Thyroid gland (tissue), 4 donors: ENCODE results near the gene RPS21. TPM values are rescaled to one million over a fixed set of nuclear protein-coding genes. Genes with fewer than 3 reads are reported as not detected.

Source experiments
- DNase-seq, 2 donors: peaks; one replicate each; pipeline ENCODE4 v3.0.0-alpha.2; 2019
- H3K27ac ChIP-seq, 3 donors: fragments of 200-600 bp; sonication (generic); 1 replicate in 2 of 3; 2 replicates in 1 of 3; pipeline ENCODE4 v1.5.1; 2016 to 2019; ENCODE audit warnings: mild to moderate bottlenecking in 1 of 3, moderate library complexity in 1 of 3
- H3K27me3 ChIP-seq: fragments of 200-600 bp; sonication (generic); one replicate; pipeline ENCODE4 v1.5.1; 2019
- H3K36me3 ChIP-seq, 2 donors: fragments of 200-600 bp; sonication (generic); one replicate each; pipeline ENCODE4 v1.5.1; 2016 to 2019
- H3K4me1 ChIP-seq, 2 donors: fragments of 200-600 bp; sonication (generic); one replicate each; pipeline ENCODE4 v1.5.1; 2017 to 2019
- H3K4me3 ChIP-seq, 3 donors: fragments of 200-600 bp; sonication (generic); replicated peaks in 1 of 3; 1 replicate in 2 of 3; 2 replicates in 1 of 3; pipeline ENCODE4 v1.5.1; 2016; ENCODE audit warnings: mild to moderate bottlenecking in 1 of 3
- H3K9me3 ChIP-seq: fragments of 200-600 bp; sonication (generic); one replicate; pipeline ENCODE4 v1.5.1; 2017
- POLR2A ChIP-seq, 2 donors: fragments of 450-650 bp; IDR thresholded peaks; one replicate each; pipeline ENCODE4 v1.6.1; 2017; ENCODE audit warnings: antibody characterized with exemption in 2 of 2, mild to moderate bottlenecking in 2 of 2, moderate library complexity in 1 of 2
- WGBS, 2 donors: methylation state at CpG; one replicate each; pipeline ENCODE4 v1.1.5; 2017; 5-methylcytosine and 5-hydroxymethylcytosine counted together
- intact Hi-C: fragments of 100-400 bp; cut with DNase I; formaldehyde crosslinking; loops from one replicate; pipeline ENCODE4 v1.15.1; 2023
- total RNA-seq, 4 donors: library from RNA; depleted of rRNA; stranded (reverse); fragments of >200 nt; gene quantifications; one replicate each; pipeline ENCODE4 v1.2.3, GENCODE V29; 2016
- TF ChIP-seq, protein P1 (sequence below), 6 experiments: fragments of 200-600 bp in 3 of 6; fragments of 450-650 bp in 3 of 6; sonication (generic) in 3 of 6; IDR thresholded peaks; one replicate each; pipeline ENCODE4 v1.5.1; 2016 to 2019; ENCODE audit warnings: antibody characterized with exemption in 6 of 6, mild to moderate bottlenecking in 2 of 6, inconsistent platforms in 1 of 6, moderate library complexity in 1 of 6

Gene RPS21
- total RNA-seq, 4 donors from 2014 or later = 1,818 to 3,649 (median 2,349) TPM

DNA sequence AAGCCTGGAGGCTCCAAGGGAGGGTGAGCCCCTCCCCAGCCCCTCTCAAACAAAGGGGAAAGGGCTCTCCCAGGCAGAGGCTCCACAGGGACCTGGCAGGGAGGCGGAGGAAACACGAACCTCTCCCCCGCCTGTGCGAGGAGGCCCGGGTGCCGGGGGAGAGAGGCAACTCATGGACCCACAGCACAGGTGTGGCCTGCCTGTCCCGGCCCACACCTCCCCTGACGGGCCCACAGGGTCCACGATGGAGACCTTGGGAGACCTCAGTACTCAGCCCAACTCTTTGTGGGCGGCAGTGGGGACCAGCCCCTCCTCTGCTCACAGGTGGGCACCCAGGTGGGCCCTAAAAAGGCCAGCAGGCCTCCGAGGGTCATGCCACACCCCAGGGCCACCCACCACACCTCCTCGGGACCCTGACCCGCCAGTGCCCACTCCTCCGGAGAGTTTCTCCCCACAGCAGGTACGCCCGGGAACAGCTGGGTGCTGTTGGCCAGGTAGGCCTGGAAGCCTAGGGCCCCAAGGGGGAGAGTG lies 32.0 kb upstream of the RPS21 start:
- no peak for DNase-seq
- WGBS, 2 donors = 64 to 67% methylated on average over 3 to 8 of the region's 16 CpGs
- Histone ChIP-seq H3K4me3 (no peak overlapping the region), H3K27me3 (no peaks in the 10 kb centered on the region), H3K9me3 (no peaks in the 10 kb centered on the region), H3K27ac (peak overlapping the region; percentile 90 to 97 (median 92)), H3K4me1 (peaks cover 79 to 98% of the 10 kb centered on the region in 2 donors), H3K36me3 (peaks cover 0 to 14% of the 10 kb centered on the region in 2 donors)
- TF ChIP-seq, protein P1, sequence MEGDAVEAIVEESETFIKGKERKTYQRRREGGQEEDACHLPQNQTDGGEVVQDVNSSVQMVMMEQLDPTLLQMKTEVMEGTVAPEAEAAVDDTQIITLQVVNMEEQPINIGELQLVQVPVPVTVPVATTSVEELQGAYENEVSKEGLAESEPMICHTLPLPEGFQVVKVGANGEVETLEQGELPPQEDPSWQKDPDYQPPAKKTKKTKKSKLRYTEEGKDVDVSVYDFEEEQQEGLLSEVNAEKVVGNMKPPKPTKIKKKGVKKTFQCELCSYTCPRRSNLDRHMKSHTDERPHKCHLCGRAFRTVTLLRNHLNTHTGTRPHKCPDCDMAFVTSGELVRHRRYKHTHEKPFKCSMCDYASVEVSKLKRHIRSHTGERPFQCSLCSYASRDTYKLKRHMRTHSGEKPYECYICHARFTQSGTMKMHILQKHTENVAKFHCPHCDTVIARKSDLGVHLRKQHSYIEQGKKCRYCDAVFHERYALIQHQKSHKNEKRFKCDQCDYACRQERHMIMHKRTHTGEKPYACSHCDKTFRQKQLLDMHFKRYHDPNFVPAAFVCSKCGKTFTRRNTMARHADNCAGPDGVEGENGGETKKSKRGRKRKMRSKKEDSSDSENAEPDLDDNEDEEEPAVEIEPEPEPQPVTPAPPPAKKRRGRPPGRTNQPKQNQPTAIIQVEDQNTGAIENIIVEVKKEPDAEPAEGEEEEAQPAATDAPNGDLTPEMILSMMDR (IDR thresholded peaks at IDR 0.05) = no peak
- TF ChIP-seq POLR2A (IDR thresholded peaks at IDR 0.05) = no peak
- intact Hi-C loops = no loop called here

DNA sequence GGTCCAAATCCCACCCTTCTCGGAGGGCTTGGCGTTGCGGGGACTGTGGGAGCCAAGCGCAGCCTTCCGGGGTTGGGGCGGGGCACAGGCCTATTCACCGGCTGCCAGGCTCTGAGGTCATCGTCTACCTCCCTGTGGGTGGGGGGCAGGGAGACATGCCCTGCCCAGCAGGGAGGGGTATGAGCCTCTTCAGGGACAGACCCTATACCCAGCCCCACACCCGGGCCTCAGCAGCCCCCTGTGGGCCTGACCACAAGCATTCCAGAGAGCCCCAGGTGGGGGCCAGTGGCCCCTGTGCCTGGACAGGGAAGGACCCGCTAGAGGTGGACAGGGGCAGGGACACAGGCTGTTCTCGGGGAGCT lies 31.4 kb upstream of the RPS21 start:
- no peaks in the 10 kb centered on the region for H3K9me3 ChIP-seq
- H3K27ac ChIP-seq = peak overlapping the region; percentile 90 to 97 (median 92)
- TF ChIP-seq, protein P1 (IDR thresholded peaks at IDR 0.05) = no peak
- TF ChIP-seq POLR2A (IDR thresholded peaks at IDR 0.05) = no peak
- H3K36me3 ChIP-seq = peaks cover 0 to 13% of the 10 kb centered on the region in 2 donors
- H3K4me3 ChIP-seq = no peak overlapping the region
- intact Hi-C loops = no loop called here
- peak in 1 of 2 donors; percentile 53 for DNase-seq
- WGBS, 2 donors = 63% methylated on average over 6 of the region's 11 CpGs; no CpG with 5 or more reads in 1 of the 2 donors
- no peaks in the 10 kb centered on the region for H3K27me3 ChIP-seq
- peaks cover 74 to 94% of the 10 kb centered on the region in 2 donors for H3K4me1 ChIP-seq

DNA sequence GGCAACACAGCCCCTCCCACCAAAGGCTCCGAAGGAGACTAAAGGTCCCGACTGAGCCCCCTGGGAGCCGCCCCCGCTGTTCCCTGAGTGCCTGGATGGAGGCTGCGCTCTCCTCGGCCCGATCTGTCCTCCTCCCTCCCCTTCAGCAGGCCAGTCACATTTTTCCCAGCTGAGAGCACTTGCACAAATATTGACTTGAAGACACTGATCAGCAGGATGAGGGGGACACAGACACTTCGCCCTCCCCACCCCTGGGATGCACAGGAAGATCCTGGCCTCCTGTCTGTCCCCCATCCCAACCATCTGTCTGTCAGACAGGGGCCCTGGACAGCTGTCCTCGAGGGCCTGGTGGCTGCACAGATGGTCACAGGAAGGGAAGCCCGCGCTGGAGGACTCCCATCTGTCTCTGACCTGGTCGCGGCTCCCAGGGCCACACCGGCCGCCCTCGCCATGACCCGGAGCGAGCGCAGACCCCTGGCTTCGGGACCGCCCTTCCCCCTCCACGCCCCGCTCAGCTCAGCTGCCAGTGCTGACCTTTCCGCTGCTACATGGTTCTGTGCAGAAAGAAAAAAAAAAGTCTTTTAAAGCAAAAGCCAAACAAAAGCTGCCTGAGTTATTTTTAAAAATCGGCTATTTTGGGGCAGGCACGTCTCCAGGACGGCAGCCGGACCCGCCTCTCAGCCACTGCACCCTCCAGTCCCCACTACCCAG lies 30.9 kb upstream of the RPS21 start:
- no peaks in the 10 kb centered on the region for H3K27me3 ChIP-seq
- no peaks in the 10 kb centered on the region for H3K9me3 ChIP-seq
- intact Hi-C loops = no loop called here
- 35 to 48% methylated on average over 25 to 29 of the region's 29 CpGs for WGBS, 2 donors
- peaks cover 78 to 94% of the 10 kb centered on the region in 2 donors for H3K4me1 ChIP-seq
- peak overlapping the region; percentile 90 to 97 (median 92) for H3K27ac ChIP-seq
- TF ChIP-seq POLR2A (IDR thresholded peaks at IDR 0.05) = no peak
- TF ChIP-seq, protein P1 (IDR thresholded peaks at IDR 0.05) = no peak
- peak overlapping the region in 1 of 3 donors; percentile 10 for H3K4me3 ChIP-seq
- no peak for DNase-seq
- peaks cover 0 to 8% of the 10 kb centered on the region in 2 donors for H3K36me3 ChIP-seq

DNA sequence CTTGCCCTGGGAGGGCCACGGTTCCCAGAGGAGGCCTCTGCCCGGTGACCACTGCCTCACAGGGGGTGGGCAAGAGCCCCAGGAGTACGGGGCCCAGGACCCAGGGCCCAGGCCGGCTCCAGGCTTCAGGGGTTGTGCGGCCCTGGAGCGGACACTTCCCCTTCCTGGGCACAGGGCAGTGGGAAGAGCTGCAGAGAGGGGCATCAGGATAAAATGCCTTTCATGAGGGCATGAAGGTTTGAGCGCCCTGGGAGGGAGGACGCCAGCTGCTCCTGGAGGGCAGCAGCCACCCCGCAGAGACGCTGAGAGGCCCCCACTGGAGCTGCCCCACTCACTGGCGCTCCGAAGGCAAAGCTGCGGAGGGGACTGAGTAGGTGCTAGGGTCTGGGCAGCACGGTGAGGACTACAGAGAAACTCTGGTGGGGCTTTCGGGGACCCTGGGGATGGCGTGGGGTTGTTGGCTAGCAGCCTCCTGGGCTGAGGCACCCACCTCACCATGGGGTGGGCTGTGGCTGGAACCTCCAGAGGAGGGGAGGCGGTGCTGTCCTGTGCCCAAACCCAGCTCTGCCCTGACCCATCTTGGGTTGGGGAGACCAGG lies 30.2 kb upstream of the RPS21 start:
- Histone ChIP-seq H3K36me3 (peaks cover 0 to 4% of the 10 kb centered on the region in 2 donors), H3K9me3 (no peaks in the 10 kb centered on the region), H3K4me3 (peak overlapping the region in 1 of 3 donors; percentile 10), H3K27me3 (no peaks in the 10 kb centered on the region), H3K27ac (peak overlapping the region; percentile 90 to 97 (median 92)), H3K4me1 (peaks cover 82 to 94% of the 10 kb centered on the region in 2 donors)
- no peak for DNase-seq
- TF ChIP-seq POLR2A (IDR thresholded peaks at IDR 0.05) = no peak
- TF ChIP-seq, protein P1 (IDR thresholded peaks at IDR 0.05) = no peak
- intact Hi-C loops = no loop called here
- 48 to 55% methylated on average over 10 to 14 of the region's 17 CpGs for WGBS, 2 donors
